ENCODE measurements around the gene NLRP9. TPM values are rescaled to one million over a fixed set of nuclear protein-coding genes. Genes with fewer than 3 reads are reported as not detected.

Gene NLRP9
- total and polyA plus RNA-seq, 12 donors: not detected

DNA sequence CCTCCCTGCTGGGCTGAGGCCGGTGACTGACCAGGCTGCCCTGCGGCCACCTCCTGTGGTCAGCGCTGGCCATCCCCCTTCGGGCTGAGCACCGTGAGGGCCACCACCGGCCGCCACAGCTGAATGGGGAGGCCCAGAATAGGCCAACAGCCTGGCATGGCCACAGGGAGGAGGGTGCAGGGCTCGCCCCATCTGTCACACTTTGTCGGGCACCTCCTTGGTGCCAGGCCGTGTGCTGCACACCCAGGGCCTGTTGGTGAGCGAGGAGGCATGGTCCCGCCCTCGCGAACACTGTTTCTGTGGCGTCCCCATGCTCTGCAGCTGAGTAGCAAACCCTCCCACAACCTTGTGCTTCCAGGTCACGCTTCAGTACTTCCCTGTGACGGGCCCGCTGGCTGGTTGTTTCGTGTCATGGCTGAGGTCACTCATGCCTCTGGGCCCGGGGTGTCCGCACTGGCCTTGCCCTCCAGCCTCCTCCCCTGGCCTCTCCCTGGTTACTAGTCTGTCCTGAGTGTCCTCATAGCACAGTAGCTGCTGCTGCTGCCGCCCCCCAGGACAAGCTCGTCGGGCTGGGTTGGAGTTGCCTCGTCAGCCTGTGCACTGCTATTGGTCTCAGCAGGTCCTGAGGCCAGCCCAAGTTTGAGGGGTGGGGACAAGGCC is 48.0 kb downstream of the NLRP9 start:
- Histone ChIP-seq H3K4me1 (peaks cover 0 to 19% (median 0%) of the 10 kb centered on the region in 9 donors), H3K27ac (no peak overlapping the region), H3K9me3 (no peaks in the 10 kb centered on the region), H3K27me3 (no peaks in the 10 kb centered on the region), H3K4me3 (no peak overlapping the region), H3K36me3 (peaks cover 0 to 99% (median 65%) of the 10 kb centered on the region in 9 donors)
- intact Hi-C loops (cut with DNase I): no loop called here
- TF ChIP-seq, protein P1, sequence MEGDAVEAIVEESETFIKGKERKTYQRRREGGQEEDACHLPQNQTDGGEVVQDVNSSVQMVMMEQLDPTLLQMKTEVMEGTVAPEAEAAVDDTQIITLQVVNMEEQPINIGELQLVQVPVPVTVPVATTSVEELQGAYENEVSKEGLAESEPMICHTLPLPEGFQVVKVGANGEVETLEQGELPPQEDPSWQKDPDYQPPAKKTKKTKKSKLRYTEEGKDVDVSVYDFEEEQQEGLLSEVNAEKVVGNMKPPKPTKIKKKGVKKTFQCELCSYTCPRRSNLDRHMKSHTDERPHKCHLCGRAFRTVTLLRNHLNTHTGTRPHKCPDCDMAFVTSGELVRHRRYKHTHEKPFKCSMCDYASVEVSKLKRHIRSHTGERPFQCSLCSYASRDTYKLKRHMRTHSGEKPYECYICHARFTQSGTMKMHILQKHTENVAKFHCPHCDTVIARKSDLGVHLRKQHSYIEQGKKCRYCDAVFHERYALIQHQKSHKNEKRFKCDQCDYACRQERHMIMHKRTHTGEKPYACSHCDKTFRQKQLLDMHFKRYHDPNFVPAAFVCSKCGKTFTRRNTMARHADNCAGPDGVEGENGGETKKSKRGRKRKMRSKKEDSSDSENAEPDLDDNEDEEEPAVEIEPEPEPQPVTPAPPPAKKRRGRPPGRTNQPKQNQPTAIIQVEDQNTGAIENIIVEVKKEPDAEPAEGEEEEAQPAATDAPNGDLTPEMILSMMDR (IDR thresholded peaks at IDR 0.05): no peak
- WGBS, 2 donors: 94 to 95% methylated on average over 25 of the region's 25 CpGs
- ATAC-seq (no peak), DNase-seq (no peak)

DNA sequence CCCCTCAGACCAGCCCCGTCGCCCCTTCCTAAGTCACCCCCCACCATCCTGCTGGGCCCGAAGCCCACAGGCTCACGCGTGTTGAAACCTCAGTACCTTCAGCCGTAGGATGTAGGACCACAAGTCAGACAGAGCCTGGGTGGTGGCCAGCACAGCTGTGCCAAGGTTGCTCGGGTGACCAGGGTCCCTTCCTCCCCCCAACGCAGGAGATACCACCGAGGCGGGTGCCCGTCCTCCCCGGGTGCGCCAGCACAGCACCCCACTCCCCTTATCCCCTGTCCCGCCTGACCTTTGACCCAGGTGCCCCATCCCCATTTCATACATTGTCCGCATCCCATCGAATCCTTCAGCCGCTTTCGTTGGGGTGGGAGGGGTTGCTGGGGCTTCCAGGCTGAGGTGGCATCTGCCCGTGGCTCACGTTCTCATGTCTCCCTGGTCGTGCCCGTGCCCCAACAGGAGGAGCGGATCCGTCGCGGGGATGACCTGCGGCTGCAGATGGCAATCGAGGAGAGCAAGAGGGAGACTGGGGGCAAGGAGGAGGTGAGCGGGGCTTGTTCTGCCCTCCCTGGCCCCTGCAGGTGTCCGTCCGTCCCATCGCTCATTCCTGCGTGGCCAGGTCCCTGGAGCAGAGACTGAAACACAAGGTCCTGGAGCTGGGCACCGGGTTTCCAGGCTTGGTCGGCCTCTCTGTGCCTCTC is 48.6 kb downstream of the NLRP9 start:
- WGBS, 2 donors: 94 to 95% methylated on average over 35 of the region's 35 CpGs
- Histone ChIP-seq H3K4me1 (peaks cover 0 to 19% (median 0%) of the 10 kb centered on the region in 9 donors), H3K27ac (no peak overlapping the region), H3K4me3 (no peak overlapping the region), H3K27me3 (no peaks in the 10 kb centered on the region), H3K9me3 (no peaks in the 10 kb centered on the region), H3K36me3 (peaks cover 0 to 99% (median 61%) of the 10 kb centered on the region in 9 donors)
- TF ChIP-seq, protein P1 (IDR thresholded peaks at IDR 0.05): no peak
- ATAC-seq (no peak), DNase-seq (no peak)
- intact Hi-C loops (cut with DNase I): no loop called here

DNA sequence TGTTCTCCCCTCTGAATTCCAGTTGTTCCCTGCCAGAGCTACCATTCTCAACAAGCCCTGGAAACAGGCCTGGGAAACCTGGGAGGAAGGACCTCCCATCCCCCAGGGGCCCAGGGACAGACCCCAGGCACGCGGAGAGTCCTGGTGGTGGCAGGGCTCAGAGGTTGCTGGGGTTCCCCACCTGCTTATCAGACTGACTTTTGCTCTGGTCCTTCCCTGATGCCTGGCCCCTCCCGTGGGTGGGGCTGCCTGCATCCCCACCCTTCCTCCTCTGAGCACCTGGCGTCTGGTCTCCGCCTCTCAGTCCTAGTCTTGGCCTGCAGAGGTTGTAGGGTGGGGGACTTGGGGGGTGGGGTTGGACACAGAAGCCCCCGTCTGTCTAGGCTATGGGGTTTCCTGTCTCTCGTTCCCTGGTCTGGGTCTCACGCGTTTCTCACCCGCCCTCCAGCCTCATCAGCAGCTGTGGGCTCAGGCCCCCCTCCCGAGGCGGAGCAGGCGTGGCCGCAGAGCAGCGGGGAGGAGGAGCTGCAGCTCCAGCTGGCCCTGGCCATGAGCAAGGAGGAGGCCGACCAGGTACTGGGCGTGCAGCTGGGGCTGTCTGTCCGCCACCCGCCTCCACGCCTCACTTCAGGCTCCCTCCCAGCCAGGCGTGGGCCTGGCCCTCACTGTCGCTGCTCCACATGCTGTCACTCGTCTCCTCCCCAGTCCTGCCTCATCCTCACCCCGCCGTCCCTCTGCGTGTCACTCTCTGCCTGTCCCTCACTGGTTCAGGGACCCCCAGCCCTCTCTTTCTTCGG is 49.6 kb downstream of the NLRP9 start:
- TF ChIP-seq, protein P1 (IDR thresholded peaks at IDR 0.05): no peak
- no peak overlapping the region for H3K4me3 ChIP-seq
- ATAC-seq: no peak
- no peak overlapping the region for H3K27ac ChIP-seq
- no peak for DNase-seq
- no peaks in the 10 kb centered on the region for H3K9me3 ChIP-seq
- intact Hi-C loops (cut with DNase I): no loop called here
- WGBS, 2 donors: 71 to 72% methylated on average over 27 of the region's 27 CpGs
- H3K27me3 ChIP-seq: no peaks in the 10 kb centered on the region
- peaks cover 0 to 26% (median 0%) of the 10 kb centered on the region in 9 donors for H3K4me1 ChIP-seq
- peaks cover 0 to 99% (median 54%) of the 10 kb centered on the region in 9 donors for H3K36me3 ChIP-seq
